ENCODE data around the gene NR1H3.

NR1H3 gene

DNA sequence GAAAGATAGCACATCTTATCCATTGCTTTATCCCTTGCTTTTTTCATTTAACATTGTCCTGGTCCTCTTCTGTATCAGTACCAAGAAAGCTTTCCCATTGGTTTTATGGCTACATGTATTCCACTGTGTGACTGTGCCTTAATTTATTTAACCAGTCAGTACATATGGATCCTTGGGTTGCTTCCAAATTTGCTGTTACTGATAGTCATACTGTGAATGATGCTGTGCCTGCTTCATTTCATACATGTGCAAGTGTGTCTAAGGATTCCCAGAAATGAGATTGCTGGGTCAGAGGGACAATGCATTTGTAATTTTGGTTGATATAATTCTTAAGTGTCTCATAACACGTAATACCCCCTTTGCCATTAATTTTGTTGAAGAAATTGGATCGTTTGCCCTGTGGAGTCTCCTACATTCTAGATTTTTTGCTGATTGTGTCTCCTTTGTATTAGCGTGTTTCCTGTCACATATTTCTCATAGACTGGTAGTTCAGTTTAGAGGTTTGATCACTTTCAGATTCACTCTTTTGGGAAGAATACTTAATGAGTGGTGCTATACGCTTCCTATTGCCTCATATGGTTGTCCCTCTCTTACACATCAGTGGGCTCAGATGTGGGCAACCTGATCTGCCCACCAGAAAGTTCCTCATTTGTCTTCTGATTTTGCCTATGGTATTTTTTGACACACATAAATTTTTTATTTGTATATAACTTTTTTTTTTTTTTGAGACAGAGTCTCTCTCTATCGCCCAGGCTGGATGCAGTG is 59.5 kb downstream of the NR1H3 start:
- CTCF ChIA-PET: no interaction called here
- POLR2A ChIA-PET (ENCODE audit: low non-redundant PET): no interaction called here
- H3K27ac ChIP-seq: no peak overlapping the region
- DNase-seq (ENCODE audit: low spot score): no peak
- TF ChIP-seq, protein P1, sequence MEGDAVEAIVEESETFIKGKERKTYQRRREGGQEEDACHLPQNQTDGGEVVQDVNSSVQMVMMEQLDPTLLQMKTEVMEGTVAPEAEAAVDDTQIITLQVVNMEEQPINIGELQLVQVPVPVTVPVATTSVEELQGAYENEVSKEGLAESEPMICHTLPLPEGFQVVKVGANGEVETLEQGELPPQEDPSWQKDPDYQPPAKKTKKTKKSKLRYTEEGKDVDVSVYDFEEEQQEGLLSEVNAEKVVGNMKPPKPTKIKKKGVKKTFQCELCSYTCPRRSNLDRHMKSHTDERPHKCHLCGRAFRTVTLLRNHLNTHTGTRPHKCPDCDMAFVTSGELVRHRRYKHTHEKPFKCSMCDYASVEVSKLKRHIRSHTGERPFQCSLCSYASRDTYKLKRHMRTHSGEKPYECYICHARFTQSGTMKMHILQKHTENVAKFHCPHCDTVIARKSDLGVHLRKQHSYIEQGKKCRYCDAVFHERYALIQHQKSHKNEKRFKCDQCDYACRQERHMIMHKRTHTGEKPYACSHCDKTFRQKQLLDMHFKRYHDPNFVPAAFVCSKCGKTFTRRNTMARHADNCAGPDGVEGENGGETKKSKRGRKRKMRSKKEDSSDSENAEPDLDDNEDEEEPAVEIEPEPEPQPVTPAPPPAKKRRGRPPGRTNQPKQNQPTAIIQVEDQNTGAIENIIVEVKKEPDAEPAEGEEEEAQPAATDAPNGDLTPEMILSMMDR (conservative IDR thresholded peaks at IDR 0.05; ENCODE audit: low read depth): no peak

DNA sequence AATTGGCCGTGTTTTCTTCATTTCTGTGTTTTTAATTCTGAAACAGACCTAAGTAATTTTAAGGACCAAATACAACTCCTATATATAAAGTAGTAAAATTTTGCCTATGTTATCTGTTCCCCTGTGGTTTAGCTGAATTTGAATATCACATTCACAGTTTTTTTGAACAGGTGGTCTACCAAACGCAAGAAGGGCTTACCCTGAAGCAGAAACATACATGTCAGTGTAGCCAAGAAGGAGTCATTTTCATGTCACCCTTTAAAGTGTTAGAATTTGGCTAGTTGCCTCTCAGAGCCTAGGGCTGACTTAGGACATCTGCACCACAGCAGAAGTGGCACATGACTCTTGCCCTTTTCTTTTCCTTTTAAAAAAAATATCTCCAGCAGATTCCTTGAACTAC is 60.4 kb downstream of the NR1H3 start:
- DNase-seq (ENCODE audit: low spot score): no peak
- TF ChIP-seq, protein P1 (conservative IDR thresholded peaks at IDR 0.05; ENCODE audit: low read depth): no peak
- CTCF ChIA-PET: interaction anchor here (0.6 kb wide), 1 partner anchor 188 kb away, joined by 3 read pairs; no protein-coding TSS in a partner anchor
- POLR2A ChIA-PET (ENCODE audit: low non-redundant PET): no interaction called here
- no peak overlapping the region for H3K27ac ChIP-seq
